Measurements from ENCODE around the gene KCNA2.

KCNA2 gene

GRCh38 chr1:110601332-110601731 is 4.8 kb downstream of the KCNA2 start:
- DNase-seq = no peak

- DNase-seq = no peak
These were observed 5.4 kb downstream of the KCNA2 start for GRCh38 chr1:110600716-110601115.

GRCh38 chr1:110597966-110598365 is 8.2 kb downstream of the KCNA2 start:
- no peak for DNase-seq

GRCh38 chr1:110596312-110596711 is 9.8 kb downstream of the KCNA2 start:
- DNase-seq = no peak

- no peak for DNase-seq
These were observed 10.8 kb downstream of the KCNA2 start for GRCh38 chr1:110595353-110595710.

GRCh38 chr1:110594456-110595352 is 11.5 kb downstream of the KCNA2 start:
- DNase-seq = no peak

- DNase-seq = no peak
These were observed 12.3 kb downstream of the KCNA2 start for GRCh38 chr1:110593902-110594301.

GRCh38 chr1:110591956-110592355 is 14.2 kb downstream of the KCNA2 start:
- no peak for DNase-seq

- DNase-seq = no peak
These were observed 17.2 kb downstream of the KCNA2 start for GRCh38 chr1:110588991-110589390.

GRCh38 chr1:110588486-110588885 is 17.7 kb downstream of the KCNA2 start:
- DNase-seq = no peak

GRCh38 chr1:110587906-110588305 is 18.3 kb downstream of the KCNA2 start:
- DNase-seq = no peak

GRCh38 chr1:110585481-110585880 is 20.7 kb downstream of the KCNA2 start:
- no peak for DNase-seq

GRCh38 chr1:110584045-110584444 is 22.1 kb downstream of the KCNA2 start:
- no peak for DNase-seq

- DNase-seq = no peak
These were observed 22.7 kb downstream of the KCNA2 start for GRCh38 chr1:110583505-110583904.

GRCh38 chr1:110582378-110582777 is 23.8 kb downstream of the KCNA2 start:
- no peak for DNase-seq

- no peak for DNase-seq
These were observed 24.4 kb downstream of the KCNA2 start for GRCh38 chr1:110581682-110582145.

GRCh38 chr1:110580244-110580643 is 25.9 kb downstream of the KCNA2 start:
- DNase-seq = no peak

GRCh38 chr1:110579460-110579859 is 26.7 kb downstream of the KCNA2 start:
- no peak for DNase-seq

GRCh38 chr1:110576441-110576840 is 29.7 kb downstream of the KCNA2 start:
- no peak for DNase-seq

- DNase-seq = no peak
These were observed 32.8 kb downstream of the KCNA2 start for GRCh38 chr1:110573314-110573713.

GRCh38 chr1:110572751-110573150 is 33.4 kb downstream of the KCNA2 start:
- DNase-seq = no peak

- no peak for DNase-seq
These were observed 35.3 kb downstream of the KCNA2 start for GRCh38 chr1:110570901-110571300.

- DNase-seq = no peak
These were observed 35.9 kb downstream of the KCNA2 start for GRCh38 chr1:110570307-110570706.

- no peak for DNase-seq
These were observed 39.3 kb downstream of the KCNA2 start for GRCh38 chr1:110566836-110567235.

- DNase-seq = no peak
These were observed 40.6 kb downstream of the KCNA2 start for GRCh38 chr1:110565565-110565964.

All from NCI-H748 treated with DMSO at 0.1 percent for 48 hours (cell line).